Measurements from ENCODE around the gene WDR5B.
"Not testable (repeated sequence)": the region's sequence is repeated elsewhere in the genome, so short reads cannot be mapped to it uniquely, and the experiment has no call there.

Gene WDR5B

DNA sequence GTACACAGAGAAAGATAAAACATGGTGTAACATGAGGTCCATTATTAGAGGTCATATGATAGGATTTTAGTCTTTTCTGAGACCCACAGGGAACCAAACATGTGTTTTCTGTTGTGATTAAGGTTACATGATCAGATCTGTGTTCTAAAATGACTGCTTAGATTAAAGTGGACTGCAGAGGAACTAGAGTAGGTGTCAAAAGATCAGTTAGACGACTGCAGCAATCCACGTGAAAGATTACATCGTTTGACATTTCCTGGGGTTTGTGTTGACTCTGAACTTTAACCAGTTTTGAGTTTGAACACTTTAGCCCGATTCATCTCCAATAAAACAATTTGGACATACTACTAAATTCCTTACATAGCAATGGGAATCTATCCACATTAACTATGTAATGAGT, 37.9 kb downstream of the WDR5B start:
- Histone ChIP-seq H3K9me3 (ENCODE audit: control insufficient read depth in 2 of 2, low read length in 2 of 2) (no peaks in the 10 kb centered on the region), H3K4me1 (ENCODE audit: control insufficient read depth, insufficient read depth, low read length) (no peaks in the 10 kb centered on the region), H3K9ac (ENCODE audit: low read length in 2 of 2) (no peak overlapping the region), H3K27me3 (ENCODE audit: control insufficient read depth in 1 of 2, insufficient read depth in 2 of 2, low read length in 2 of 2) (no peaks in the 10 kb centered on the region), H3K27ac (ENCODE audit: low read length) (no peak overlapping the region), H3K36me3 (ENCODE audit: control insufficient read depth in 2 of 2, insufficient read depth in 2 of 2, low read length in 2 of 2) (no peaks in the 10 kb centered on the region), H3K4me3 (ENCODE audit: low read length in 2 of 2) (no peak overlapping the region)

DNA sequence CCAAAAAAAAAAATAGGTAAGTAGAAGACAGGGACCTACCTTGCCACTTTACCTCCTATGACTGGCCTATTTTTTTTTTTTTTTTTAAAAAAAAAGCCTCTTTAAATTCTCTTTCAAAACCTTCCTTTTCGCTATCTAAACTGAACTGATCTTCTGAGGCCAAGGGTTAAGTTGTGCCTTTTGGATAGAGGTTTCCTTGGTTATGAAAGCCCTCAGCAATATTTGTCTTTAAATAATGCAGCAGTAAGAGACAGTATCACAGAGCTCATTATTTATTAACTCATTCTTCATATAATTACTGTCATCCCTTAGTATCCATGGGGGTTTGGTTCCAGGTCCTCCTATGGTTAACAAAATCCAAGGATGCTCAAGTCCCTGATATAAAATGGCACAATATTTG, 41.8 kb downstream of the WDR5B start:
- no peaks in the 10 kb centered on the region for H3K4me1 ChIP-seq (ENCODE audit: control insufficient read depth, insufficient read depth, low read length)
- H3K27me3 ChIP-seq (ENCODE audit: control insufficient read depth in 1 of 2, insufficient read depth in 2 of 2, low read length in 2 of 2), result no peaks in the 10 kb centered on the region
- peaks cover 2 to 8% of the 10 kb centered on the region in 2 donors for H3K36me3 ChIP-seq (ENCODE audit: control insufficient read depth in 2 of 2, insufficient read depth in 2 of 2, low read length in 2 of 2)
- H3K4me3 ChIP-seq (ENCODE audit: low read length in 2 of 2), result no peak overlapping the region
- H3K9ac ChIP-seq (ENCODE audit: low read length in 2 of 2), result no peak overlapping the region
- H3K9me3 ChIP-seq (ENCODE audit: control insufficient read depth in 2 of 2, low read length in 2 of 2), result no peaks in the 10 kb centered on the region
- no peak overlapping the region for H3K27ac ChIP-seq (ENCODE audit: low read length)

DNA sequence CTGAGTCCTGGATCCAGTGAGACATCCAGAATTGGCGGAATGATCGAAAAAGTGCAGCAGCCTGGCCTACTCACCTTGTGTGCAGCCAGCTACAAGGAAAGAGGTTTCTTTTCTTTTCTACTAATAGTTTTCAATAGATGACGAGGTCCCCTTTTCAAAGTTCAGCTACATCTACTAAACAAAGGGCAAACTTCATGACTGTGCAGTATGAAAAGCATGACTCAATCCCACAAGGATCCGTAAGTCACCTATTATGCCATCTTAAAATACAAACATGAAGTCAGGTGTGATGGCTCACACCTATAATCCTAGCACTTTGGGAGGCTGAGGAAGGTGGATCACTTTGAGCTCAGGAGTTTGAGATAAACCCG, 49.5 kb downstream of the WDR5B start:
- no peaks in the 10 kb centered on the region for H3K4me1 ChIP-seq (ENCODE audit: control insufficient read depth, insufficient read depth, low read length)
- no peak overlapping the region for H3K9ac ChIP-seq (ENCODE audit: low read length in 2 of 2)
- H3K9me3 ChIP-seq (ENCODE audit: control insufficient read depth in 2 of 2, low read length in 2 of 2), result no peaks in the 10 kb centered on the region
- H3K27me3 ChIP-seq (ENCODE audit: control insufficient read depth in 1 of 2, insufficient read depth in 2 of 2, low read length in 2 of 2), result no peaks in the 10 kb centered on the region
- H3K27ac ChIP-seq (ENCODE audit: low read length), result no peak overlapping the region
- H3K4me3 ChIP-seq (ENCODE audit: low read length in 2 of 2), result no peak overlapping the region
- peaks cover 8 to 25% of the 10 kb centered on the region in 2 donors for H3K36me3 ChIP-seq (ENCODE audit: control insufficient read depth in 2 of 2, insufficient read depth in 2 of 2, low read length in 2 of 2)

- H3K9me3 ChIP-seq (ENCODE audit: control insufficient read depth in 2 of 2, low read length in 2 of 2); H3K4me3 ChIP-seq (ENCODE audit: low read length in 2 of 2); H3K27me3 ChIP-seq (ENCODE audit: control insufficient read depth in 1 of 2, insufficient read depth in 2 of 2, low read length in 2 of 2); H3K9ac ChIP-seq (ENCODE audit: low read length in 2 of 2); H3K27ac ChIP-seq (ENCODE audit: low read length); H3K4me1 ChIP-seq (ENCODE audit: control insufficient read depth, insufficient read depth, low read length): not testable (repeated sequence)
- H3K36me3 ChIP-seq (ENCODE audit: control insufficient read depth in 2 of 2, insufficient read depth in 2 of 2, low read length in 2 of 2), result peaks cover 8 to 25% of the 10 kb centered on the region in 2 donors
These were observed 50.1 kb downstream of the WDR5B start for GRCh38 chr3:122365582-122366378.

GRCh38 chr3:122365073-122365472, 50.8 kb downstream of the WDR5B start:
- peaks cover 8 to 21% of the 10 kb centered on the region in 2 donors for H3K36me3 ChIP-seq (ENCODE audit: control insufficient read depth in 2 of 2, insufficient read depth in 2 of 2, low read length in 2 of 2)
- H3K27ac ChIP-seq (ENCODE audit: low read length), result no peak overlapping the region
- H3K9ac ChIP-seq (ENCODE audit: low read length in 2 of 2), result no peak overlapping the region

DNA sequence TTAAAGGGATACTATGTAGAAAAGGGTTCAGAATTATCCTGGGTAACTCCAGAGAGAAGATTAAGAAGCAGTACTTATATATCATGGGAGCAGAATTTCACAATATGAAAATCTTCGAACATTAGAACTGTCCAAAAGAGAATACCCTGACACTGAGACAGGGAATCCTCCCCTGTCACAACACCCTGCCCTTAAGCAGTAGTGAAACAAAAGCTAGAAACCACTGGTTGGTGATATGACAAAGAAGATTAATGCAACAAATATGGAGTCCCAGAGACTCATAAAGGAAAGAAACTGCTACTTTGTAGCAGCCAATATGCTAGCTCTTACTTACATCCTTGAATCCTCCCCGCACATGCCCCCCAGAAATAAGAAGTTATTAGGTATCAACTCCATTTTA, 51.4 kb downstream of the WDR5B start:
- no peaks in the 10 kb centered on the region for H3K9me3 ChIP-seq (ENCODE audit: control insufficient read depth in 2 of 2, low read length in 2 of 2)
- no peak overlapping the region for H3K27ac ChIP-seq (ENCODE audit: low read length)
- H3K4me1 ChIP-seq (ENCODE audit: control insufficient read depth, insufficient read depth, low read length), result no peaks in the 10 kb centered on the region
- no peak overlapping the region for H3K9ac ChIP-seq (ENCODE audit: low read length in 2 of 2)
- no peaks in the 10 kb centered on the region for H3K27me3 ChIP-seq (ENCODE audit: control insufficient read depth in 1 of 2, insufficient read depth in 2 of 2, low read length in 2 of 2)
- peaks cover 8 to 20% of the 10 kb centered on the region in 2 donors for H3K36me3 ChIP-seq (ENCODE audit: control insufficient read depth in 2 of 2, insufficient read depth in 2 of 2, low read length in 2 of 2)
- no peak overlapping the region for H3K4me3 ChIP-seq (ENCODE audit: low read length in 2 of 2)

More at GRCh38 chr3:122365073-122365472, 50.8 kb downstream of the WDR5B start:
- Histone ChIP-seq H3K27me3 (ENCODE audit: control insufficient read depth in 1 of 2, insufficient read depth in 2 of 2, low read length in 2 of 2) (no peaks in the 10 kb centered on the region), H3K4me3 (ENCODE audit: low read length in 2 of 2) (no peak overlapping the region), H3K9me3 (ENCODE audit: control insufficient read depth in 2 of 2, low read length in 2 of 2) (no peaks in the 10 kb centered on the region), H3K4me1 (ENCODE audit: control insufficient read depth, insufficient read depth, low read length) (no peaks in the 10 kb centered on the region)
